HEK293T (cell line): Measurements from ENCODE around the gene LRRC61.

Source experiments
- ARNT ChIP-seq: fragments of 450-650 bp; IDR thresholded peaks from 2 replicates; pipeline ENCODE4 v1.6.1; 2017; ENCODE audit warnings: mild to moderate bottlenecking
- BHLHE40 ChIP-seq: fragments of 450-650 bp; IDR thresholded peaks from 2 replicates; pipeline ENCODE4 v1.6.1; 2016; ENCODE audit warnings: mild to moderate bottlenecking, moderate library complexity, borderline replicate concordance
- CTBP1 ChIP-seq: fragments of 450-650 bp; IDR thresholded peaks from 2 replicates; pipeline ENCODE4 v1.6.1; 2016; ENCODE audit warnings: borderline replicate concordance
- ELF4 ChIP-seq: fragments of 450-650 bp; IDR thresholded peaks from 2 replicates; pipeline ENCODE4 v1.6.1; 2017; ENCODE audit warnings: antibody characterized with exemption
- PKNOX1 ChIP-seq: fragments of 450-650 bp; IDR thresholded peaks from 2 replicates; pipeline ENCODE4 v1.6.1; 2016
- SUZ12 ChIP-seq: fragments of 450-650 bp; IDR thresholded peaks from 2 replicates; pipeline ENCODE4 v1.6.1; 2016; ENCODE audit warnings: mild to moderate bottlenecking
- ZNF384 ChIP-seq: fragments of 450-650 bp; IDR thresholded peaks from 2 replicates; pipeline ENCODE4 v1.6.1; 2016

- no peak for TF ChIP-seq SUZ12
- no peak for TF ChIP-seq PKNOX1
- no peak for TF ChIP-seq ELF4
- no peak for TF ChIP-seq BHLHE40
- TF ChIP-seq CTBP1: no peak
- TF ChIP-seq ZNF384: no peak
- TF ChIP-seq ARNT: no peak
These were observed 34.1 kb downstream of the LRRC61 start for GRCh38 chr7:150357270-150357669.
